Stimulated activated CD4-positive, alpha-beta T cell treated with anti-CD3 and anti-CD28 coated beads, TNF-alpha, amount 100 ng/mL, for 4 hours (primary cell): ENCODE measurements around the gene NEUROD4.
A peak's percentile ranks its signal among the peaks of the same experiment; 100 is the strongest.

Experiments used
- DNase-seq, 3 experiments: peaks; one replicate each; pipeline ENCODE4 v3.0.0-alpha.2; 2020; ENCODE audit warnings: low read depth in 3 of 3

The NEUROD4 gene

GRCh38 chr12:55058776-55059175, 39.0 kb downstream of the NEUROD4 start:
- no peak for DNase-seq

GRCh38 chr12:55060470-55060869, 40.7 kb downstream of the NEUROD4 start:
- DNase-seq: no peak

- DNase-seq: no peak
Observed at GRCh38 chr12:55061024-55061423, 41.2 kb downstream of the NEUROD4 start.

- DNase-seq: no peak
Observed at GRCh38 chr12:55063291-55063690, 43.5 kb downstream of the NEUROD4 start.

- DNase-seq: no peak
Observed at GRCh38 chr12:55065535-55065934, 45.8 kb downstream of the NEUROD4 start.

- DNase-seq: no peak
Observed at GRCh38 chr12:55067701-55068100, 47.9 kb downstream of the NEUROD4 start.

- DNase-seq: no peak
Observed at GRCh38 chr12:55068416-55069010, 48.7 kb downstream of the NEUROD4 start.

- DNase-seq: peak; percentile 53 to 70 (median 65)
Observed at GRCh38 chr12:55072083-55072482, 52.3 kb downstream of the NEUROD4 start.

- peak; percentile 54 to 74 (median 57) for DNase-seq
Observed at GRCh38 chr12:55073043-55074022, 53.6 kb downstream of the NEUROD4 start.

- no peak for DNase-seq
Observed at GRCh38 chr12:55074806-55075205, 55.0 kb downstream of the NEUROD4 start.
